HG03439 (cell line): ENCODE data around the gene HINT3.
"Not testable (repeated sequence)": the region's sequence is repeated elsewhere in the genome, so short reads cannot be mapped to it uniquely, and the experiment has no call there.

Experiments used
- ATAC-seq: cut with Tn5 transposase; IDR thresholded peaks from one replicate; pipeline ENCODE4 v1.9.1; 2021; ENCODE audit warnings: mild to moderate bottlenecking, moderate library complexity; ENCODE audit not compliant: unreplicated experiment

Gene HINT3

DNA sequence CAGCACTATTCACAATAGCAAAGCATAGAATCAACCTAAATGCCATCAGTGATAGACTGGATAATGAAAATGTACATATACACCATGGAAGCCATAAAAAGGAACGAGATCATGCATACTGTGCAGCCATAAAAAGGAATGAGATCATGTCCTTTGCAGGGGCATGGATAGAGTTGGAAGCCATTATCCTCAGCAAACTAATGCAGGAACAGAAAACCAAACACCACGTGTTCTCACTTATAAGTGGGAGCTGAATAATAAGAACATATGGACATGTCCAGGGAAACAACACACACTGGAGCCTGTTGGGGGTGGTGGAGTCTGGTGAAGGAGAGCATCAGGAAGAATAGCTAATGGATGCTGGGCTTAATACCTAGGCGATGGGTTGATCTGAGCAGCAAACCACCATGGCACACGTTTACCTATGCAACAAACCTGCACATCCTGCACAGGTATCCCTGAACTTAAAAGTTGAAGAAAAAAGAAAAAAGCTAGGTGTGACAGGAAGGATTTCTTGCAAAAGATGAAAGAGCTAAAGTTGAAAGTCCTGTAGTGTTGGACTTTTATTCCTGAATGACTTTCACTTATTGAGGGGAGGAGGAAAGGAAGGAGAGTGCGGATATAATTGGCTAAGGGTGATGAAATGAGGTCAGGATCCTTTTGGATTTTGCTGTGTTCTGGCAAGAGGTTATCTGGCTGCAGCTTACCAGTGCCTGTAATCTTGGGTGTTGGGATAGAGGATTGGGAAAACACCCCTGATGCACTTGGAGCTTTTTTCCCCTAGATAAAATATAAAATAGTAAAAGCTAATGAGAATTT is 38.3 kb downstream of the HINT3 start:
- no peak for ATAC-seq

DNA sequence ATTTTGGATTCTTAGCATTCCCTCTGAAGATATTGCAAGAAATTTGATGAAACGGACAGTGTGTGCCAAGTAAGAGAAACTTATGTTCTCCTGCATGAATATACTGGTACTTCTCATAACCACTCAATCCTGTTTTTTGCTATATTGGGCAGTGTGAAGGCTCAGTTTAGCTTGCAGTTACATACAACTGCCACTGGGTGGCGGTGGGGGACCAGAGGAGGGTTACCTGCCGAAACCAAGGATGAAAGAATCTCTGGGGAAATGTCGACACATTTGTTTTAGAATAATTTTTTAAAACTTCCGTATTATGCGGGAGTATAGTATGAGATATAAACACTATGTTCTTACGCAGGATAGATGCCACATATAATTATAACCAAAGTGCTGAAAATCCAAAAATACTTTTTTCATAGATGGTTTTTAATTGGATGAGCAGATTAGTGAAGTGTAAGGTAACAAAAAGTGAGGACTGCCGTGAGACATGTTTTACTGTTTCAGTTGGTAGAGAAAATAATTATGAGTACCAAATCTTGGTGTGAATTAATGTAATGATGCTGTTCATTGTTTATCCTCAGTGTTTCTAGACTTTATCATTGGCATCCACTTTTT is 39.5 kb downstream of the HINT3 start:
- peak; percentile 90 for ATAC-seq

DNA sequence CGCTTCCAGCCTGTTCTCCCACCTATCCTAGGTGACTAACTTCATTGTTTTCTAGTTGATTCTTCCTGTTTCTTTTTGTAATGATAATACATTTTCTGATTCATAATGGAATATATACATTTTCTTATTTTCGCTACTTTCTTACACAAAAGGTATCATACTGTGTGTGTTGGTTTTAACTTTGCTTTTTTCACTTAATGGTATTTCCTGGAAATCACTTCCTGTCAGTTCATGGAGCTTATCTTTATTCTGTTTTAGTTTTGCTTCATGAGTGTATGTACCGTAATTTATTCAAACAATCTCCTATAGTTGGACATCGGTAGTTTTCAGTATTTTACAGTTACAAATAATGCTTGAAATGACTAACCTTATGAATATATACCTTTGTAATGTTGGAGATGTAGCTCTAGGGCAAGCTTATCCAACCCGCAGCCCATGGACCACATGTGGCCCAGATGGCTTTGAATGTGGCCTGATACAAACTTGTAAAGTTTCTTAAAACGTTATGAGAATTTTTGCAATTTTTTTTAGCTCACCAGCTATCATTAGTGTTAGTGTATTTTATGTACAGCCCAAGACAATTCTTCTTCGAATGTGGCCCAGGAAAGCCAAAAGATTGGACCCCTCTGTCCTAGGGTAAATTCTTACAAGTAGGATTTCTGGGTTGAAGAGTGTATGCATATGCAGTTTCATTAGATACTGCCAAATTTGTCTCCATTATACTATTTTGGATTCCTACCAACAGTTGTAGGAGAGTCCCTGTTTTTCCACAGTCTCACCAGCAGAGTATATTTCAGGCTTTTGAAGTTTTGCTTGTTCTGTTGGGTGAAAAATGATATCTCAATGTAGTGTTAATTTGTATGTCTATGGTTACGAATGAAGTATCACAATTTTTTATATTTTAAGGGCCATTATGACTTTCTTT is 46.4 kb downstream of the HINT3 start:
- ATAC-seq, result no peak

DNA sequence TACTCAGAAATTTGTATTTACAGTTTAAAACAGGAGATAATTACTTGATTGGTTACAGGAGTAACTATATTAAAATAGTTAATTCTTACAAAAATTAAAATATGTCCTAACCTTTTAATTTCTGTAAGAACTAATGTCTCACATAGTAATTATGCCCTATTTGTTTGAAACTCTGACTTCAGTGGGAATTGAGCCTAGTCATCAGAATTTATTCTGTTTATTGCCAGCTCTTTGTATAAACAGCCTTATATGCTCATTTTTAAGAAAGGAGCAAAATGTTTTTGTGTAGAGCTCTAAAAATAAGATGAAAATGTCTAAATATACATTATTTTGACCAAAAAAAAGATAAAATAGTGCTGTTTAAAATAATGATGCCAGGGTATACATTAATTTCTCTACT is 51.2 kb downstream of the HINT3 start:
- no peak for ATAC-seq

DNA sequence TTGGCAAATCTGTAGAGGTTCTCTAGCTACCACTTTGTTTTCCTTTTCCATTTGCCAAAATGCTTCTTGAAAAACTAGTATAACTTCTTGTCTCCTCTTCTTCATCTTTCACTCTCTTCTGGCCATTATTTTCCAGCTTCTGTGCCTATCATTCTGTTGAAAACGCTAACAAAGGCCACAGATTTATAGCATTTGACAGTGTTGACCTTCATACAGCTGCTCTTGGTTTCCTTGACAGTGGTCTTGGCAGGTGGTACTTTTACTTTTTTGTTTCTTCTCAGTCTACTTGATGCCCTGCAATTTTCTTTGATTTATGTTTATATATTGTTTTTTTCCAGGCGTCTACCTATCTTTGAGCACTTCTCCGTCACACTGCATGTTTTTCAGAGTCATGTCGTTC is 53.5 kb downstream of the HINT3 start:
- ATAC-seq, result no peak

DNA sequence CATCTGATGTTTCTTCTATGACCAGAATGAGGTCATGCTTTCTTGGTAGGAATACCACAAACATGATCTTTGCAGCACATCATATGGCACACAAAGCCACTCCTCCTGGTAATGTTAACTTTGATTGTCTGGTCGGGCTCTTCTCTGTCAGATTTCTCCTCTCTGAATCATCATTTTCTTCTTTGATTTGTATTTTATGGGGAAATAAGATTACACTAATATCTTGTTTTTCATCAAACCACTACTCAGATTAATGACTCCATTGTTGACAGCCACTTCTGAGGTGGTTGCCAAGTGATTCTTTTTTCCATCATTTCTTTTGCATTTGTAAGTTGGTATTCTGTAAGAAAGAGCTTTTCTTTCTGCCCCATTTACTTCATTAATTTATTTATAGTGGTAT is 59.3 kb downstream of the HINT3 start:
- no peak for ATAC-seq

DNA sequence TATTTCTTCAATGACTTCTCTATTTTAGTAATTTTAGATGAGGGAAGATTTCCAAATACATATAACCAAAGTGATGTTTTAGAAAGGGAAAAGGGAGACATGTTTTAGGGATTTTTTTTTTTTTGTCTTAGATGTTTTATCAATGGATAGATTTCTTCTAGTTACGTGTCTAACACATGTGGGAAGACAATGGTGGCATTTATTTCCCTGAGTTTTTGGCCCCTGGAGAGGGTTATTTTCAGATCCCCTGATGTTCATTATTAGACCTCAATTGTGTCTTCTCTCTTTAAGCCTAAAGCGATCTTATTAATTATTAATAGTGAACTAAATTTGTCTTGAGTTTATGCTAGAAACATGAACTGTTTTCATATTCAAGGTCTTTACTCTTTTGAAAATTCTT is 60.0 kb downstream of the HINT3 start:
- ATAC-seq, result no peak

DNA sequence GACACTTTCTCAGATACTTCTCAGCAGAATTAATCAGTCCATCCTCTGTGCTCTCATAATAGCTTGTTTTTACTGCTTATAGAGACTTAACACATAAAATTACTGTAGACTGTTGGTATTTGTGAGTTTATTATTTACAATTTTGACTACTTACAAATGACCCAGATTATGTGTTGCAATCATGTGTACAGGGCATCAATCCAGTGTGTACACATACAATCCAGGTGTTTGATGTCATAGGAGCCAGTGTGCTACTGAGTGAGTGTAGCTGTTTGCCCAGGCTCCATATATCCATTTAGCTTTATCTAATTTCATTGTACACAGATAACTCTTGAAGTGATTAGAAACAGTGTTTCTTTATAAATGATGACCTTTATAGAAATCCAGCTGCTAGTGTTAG is 61.1 kb downstream of the HINT3 start:
- no peak for ATAC-seq

DNA sequence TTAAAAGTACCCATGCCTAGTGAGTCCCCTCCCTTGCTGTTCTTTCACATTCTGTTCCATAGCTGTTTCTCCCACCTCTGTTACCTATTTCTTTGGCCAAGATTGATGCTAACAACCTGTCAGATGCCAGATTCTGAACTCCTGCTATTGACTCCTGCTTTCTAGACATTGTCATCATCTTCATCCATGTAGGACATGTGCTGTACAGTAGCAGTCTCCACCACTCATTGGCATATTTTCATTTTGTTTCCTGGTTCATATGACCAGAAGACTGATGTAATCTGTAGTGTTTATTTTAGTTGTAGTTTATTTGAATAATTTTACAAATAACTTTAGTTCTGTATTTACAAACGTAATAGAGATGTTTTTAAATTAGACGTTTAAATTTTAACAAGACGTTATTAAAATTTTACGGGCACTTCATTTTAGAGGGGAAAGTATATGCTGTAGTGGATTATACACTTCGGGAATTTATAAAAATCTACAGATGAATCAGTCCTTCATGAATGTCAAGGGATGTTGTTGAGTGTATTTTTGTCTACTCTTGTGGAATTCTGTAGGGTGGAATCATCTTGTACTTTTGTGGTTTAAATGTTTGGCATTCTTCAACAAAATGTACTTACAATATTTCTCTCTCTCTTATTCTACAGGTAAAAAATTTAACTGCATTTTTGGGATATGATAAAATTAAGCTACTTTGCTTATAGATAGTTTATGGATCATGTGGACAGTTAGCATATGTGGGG is 63.9 kb downstream of the HINT3 start:
- ATAC-seq, result no peak

DNA sequence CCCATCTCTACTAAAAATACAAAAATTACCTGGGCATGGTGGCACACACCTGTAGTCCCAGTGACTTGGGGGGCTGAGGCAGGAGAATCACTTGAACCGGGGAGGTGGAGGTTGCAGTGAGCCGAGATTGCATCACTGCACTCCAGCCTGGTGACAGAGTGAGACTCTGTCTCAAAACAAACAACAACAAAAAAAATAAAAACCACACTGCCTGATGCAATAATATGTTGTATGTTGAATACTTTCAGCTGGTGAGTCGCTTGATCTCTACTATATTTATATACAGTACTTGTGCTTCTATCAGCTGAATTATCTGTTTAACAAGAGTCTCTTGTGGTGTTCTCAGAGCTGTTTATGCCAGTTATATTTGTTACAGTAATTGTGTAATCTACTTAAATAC is 66.9 kb downstream of the HINT3 start:
- not testable (repeated sequence) for ATAC-seq

DNA sequence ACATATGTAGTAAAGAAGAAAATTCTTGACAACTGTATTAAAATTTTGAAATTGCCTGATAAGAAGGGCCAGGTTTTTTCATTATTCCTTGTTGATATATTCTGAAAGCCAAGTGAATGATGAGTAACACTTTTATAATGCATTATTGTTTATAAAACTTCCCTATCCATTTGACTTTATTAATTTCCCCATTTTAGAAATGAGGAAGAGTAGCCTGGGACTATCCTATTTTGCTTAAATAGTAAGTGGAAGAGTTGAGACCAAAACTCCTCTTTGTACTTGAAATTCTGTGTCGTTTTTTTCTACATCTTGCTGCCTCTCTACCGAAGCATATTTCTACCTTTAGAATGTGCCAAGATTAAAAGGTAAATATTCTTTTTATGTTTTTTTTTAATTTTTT is 69.4 kb downstream of the HINT3 start:
- no peak for ATAC-seq

DNA sequence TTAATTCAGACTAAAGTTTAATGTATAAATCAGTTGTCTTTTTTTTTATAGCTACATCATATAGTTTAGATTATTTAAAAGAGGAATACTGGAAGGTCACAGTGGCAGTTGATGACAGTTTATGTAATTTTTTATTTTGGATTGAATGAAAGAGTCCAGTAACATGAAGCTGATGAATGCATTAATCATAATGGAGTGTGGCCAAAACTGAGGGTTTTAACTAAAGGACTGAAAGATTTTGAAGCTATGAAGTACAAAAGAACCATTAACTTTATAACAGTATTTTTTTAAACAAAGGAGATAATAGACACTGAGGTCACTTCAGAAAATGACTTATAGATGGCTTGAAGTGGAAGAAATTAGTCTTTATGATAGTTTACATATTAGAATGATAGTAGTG is 71.0 kb downstream of the HINT3 start:
- ATAC-seq, result no peak
